Measurements from ENCODE around the gene KLK6. TPM values are rescaled to one million over a fixed set of nuclear protein-coding genes. Genes with fewer than 3 reads are reported as not detected.

Gene KLK6
- total and polyA plus RNA-seq, 8 donors: 4.5 TPM; not detected in 7

- no peak overlapping the region for H3K27ac ChIP-seq
- H3K4me3 ChIP-seq: no peak overlapping the region
- H3K36me3 ChIP-seq: no peaks in the 10 kb centered on the region
- intact Hi-C loops (cut with DNase I; ENCODE audit: low total_unique reads): no loop called here
- 16 to 31% (median 27%) methylated on average over 6 to 7 of the region's 7 CpGs for WGBS, 5 donors
- TF ChIP-seq EP300 (IDR thresholded peaks at IDR 0.05) (no peak), POLR2A (IDR thresholded peaks at IDR 0.05) (no peak), POLR2AphosphoS5 (IDR thresholded peaks at IDR 0.05) (no peak)
- TF ChIP-seq, protein P1, sequence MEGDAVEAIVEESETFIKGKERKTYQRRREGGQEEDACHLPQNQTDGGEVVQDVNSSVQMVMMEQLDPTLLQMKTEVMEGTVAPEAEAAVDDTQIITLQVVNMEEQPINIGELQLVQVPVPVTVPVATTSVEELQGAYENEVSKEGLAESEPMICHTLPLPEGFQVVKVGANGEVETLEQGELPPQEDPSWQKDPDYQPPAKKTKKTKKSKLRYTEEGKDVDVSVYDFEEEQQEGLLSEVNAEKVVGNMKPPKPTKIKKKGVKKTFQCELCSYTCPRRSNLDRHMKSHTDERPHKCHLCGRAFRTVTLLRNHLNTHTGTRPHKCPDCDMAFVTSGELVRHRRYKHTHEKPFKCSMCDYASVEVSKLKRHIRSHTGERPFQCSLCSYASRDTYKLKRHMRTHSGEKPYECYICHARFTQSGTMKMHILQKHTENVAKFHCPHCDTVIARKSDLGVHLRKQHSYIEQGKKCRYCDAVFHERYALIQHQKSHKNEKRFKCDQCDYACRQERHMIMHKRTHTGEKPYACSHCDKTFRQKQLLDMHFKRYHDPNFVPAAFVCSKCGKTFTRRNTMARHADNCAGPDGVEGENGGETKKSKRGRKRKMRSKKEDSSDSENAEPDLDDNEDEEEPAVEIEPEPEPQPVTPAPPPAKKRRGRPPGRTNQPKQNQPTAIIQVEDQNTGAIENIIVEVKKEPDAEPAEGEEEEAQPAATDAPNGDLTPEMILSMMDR (IDR thresholded peaks at IDR 0.05): no peak
- no peak for DNase-seq
- peaks cover 0 to 93% (median 19%) of the 10 kb centered on the region in 3 donors for H3K27me3 ChIP-seq
- H3K9me3 ChIP-seq: no peaks in the 10 kb centered on the region
- no peaks in the 10 kb centered on the region for H3K4me1 ChIP-seq
Observed at GRCh38 chr19:50968716-50969412, 527 bp downstream of the KLK6 start.

DNA sequence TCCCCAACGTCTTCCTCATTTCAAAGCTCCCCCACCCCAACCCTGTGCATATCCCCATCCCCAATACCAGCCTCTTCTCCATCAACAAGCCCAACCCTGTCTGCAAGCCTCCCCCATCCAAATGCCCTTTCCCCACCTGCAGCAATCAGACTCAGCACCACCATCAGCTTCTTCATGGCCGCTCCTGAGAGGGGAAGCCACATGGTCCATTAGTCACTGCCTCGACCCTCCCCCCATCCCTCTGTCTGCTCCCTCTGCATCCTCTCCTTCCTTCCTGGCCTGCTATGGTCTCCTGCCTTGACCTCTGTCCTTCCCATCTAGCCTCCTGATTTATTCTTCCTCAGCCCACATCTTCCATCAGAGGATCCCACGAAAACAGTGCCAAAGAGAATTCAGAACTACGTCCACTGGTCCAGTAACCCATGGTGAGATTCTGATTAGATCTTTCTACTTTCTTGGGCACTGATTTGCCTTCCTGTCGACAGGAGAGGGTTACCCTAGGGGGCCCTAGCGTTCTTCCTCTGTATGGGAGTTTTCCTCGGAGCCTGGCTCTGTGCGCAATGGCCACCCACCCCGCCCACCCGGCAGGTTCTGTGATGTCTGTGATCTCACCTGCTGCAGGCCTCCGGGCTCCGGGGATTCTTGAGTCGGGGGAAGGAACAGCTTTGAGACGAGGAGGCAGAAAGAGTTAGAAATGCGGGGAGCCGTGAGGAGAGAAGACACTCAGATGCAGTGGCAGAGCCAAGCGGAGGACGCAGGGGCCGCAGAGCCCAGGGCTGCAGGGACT lies 1.3 kb downstream of the KLK6 start:
- no peak for DNase-seq
- Histone ChIP-seq H3K4me3 (no peak overlapping the region), H3K4me1 (no peaks in the 10 kb centered on the region), H3K9me3 (no peaks in the 10 kb centered on the region), H3K36me3 (no peaks in the 10 kb centered on the region), H3K27ac (no peak overlapping the region), H3K27me3 (peaks cover 0 to 94% (median 19%) of the 10 kb centered on the region in 3 donors)
- 36 to 40% (median 37%) methylated on average over 20 of the region's 20 CpGs for WGBS, 5 donors
- TF ChIP-seq, protein P1 (IDR thresholded peaks at IDR 0.05): no peak
- TF ChIP-seq POLR2AphosphoS5 (IDR thresholded peaks at IDR 0.05) (no peak), POLR2A (IDR thresholded peaks at IDR 0.05) (no peak), EP300 (IDR thresholded peaks at IDR 0.05) (no peak)
- intact Hi-C loops (cut with DNase I; ENCODE audit: low total_unique reads): no loop called here

DNA sequence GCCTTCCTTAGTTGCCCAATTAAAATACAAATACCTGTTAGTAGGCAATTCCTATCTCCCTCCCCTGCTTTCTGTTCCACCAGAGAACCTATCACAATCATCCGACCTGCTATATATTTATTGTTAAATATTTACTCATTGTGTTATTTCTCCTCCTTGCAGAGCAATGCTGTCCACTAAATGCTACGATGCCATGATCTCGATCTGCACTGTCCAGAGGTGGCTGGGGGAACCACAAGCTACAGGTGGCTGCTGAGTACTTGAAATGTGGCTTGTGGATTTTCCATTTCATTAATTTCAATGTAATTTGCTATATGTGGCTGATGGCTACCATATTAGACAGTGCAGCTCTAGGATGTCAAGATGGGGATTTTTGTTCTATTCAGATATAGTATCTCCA lies 5.1 kb downstream of the KLK6 start:
- no peaks in the 10 kb centered on the region for H3K36me3 ChIP-seq
- no peak for DNase-seq
- H3K4me3 ChIP-seq: no peak overlapping the region
- H3K27ac ChIP-seq: no peak overlapping the region
- 64 to 73% (median 65%) methylated on average over 3 of the region's 3 CpGs for WGBS, 5 donors
- intact Hi-C loops (cut with DNase I; ENCODE audit: low total_unique reads): no loop called here
- peaks cover 0 to 79% (median 10%) of the 10 kb centered on the region in 3 donors for H3K27me3 ChIP-seq
- H3K4me1 ChIP-seq: no peaks in the 10 kb centered on the region
- TF ChIP-seq, protein P1 (IDR thresholded peaks at IDR 0.05): no peak
- TF ChIP-seq EP300 (IDR thresholded peaks at IDR 0.05) (no peak), POLR2A (IDR thresholded peaks at IDR 0.05) (no peak), POLR2AphosphoS5 (IDR thresholded peaks at IDR 0.05) (no peak)
- no peaks in the 10 kb centered on the region for H3K9me3 ChIP-seq

DNA sequence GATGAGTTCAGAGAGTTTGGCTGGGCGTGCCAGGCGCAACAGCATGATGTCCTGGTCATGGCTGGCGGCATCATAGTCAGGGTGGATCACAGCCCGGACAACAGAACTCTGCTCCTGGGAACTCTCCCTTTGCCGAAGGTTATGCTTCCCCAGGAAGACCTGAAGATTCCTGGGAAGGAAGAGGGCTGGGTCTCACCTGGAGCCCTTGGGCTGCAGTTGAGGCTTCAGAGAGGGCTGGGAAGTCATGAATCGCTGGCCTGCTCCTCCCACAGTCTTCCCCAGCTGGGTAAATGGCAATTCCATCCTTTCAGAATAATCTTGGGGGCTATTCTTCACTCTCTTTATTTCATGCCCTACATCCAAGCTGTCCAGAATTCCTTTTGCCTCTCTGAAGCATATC lies 6.0 kb downstream of the KLK6 start:
- H3K27ac ChIP-seq: no peak overlapping the region
- no peaks in the 10 kb centered on the region for H3K36me3 ChIP-seq
- intact Hi-C loops (cut with DNase I; ENCODE audit: low total_unique reads): no loop called here
- TF ChIP-seq EP300 (IDR thresholded peaks at IDR 0.05): no peak
- no peak for TF ChIP-seq POLR2A (IDR thresholded peaks at IDR 0.05)
- no peak for TF ChIP-seq POLR2AphosphoS5 (IDR thresholded peaks at IDR 0.05)
- TF ChIP-seq, protein P1 (IDR thresholded peaks at IDR 0.05): no peak
- peaks cover 0 to 76% (median 2%) of the 10 kb centered on the region in 3 donors for H3K27me3 ChIP-seq
- H3K9me3 ChIP-seq: no peaks in the 10 kb centered on the region
- no peaks in the 10 kb centered on the region for H3K4me1 ChIP-seq
- WGBS, 5 donors: 70 to 88% (median 80%) methylated on average over 6 of the region's 6 CpGs
- no peak overlapping the region for H3K4me3 ChIP-seq
- no peak for DNase-seq
